K562 (cell line): ENCODE results near the gene MRPS24. TPM values are rescaled to one million over a fixed set of nuclear protein-coding genes. Genes with fewer than 3 reads are reported as not detected.

Experiments used
- ATAC-seq: fragments of 200-7000 bp; cut with Tn5 transposase; 3 replicates; pipeline ENCODE4 v1.9.1; 2020; ENCODE audit warnings: moderate library complexity
- BruUV-seq: library from RNA; stranded (reverse); fragments of 400-500 nt; replicated peaks from 2 replicates; lab custom pipeline; 2021; lab: Mats Ljungman, UMichigan
- CTCF ChIA-PET: fragments of 300-600 bp; formaldehyde crosslinking; extraction: SDS; loops from one replicate; lab custom pipeline; 2021; ENCODE audit warnings: low intra/inter-chr PET ratio; lab: Yijun Ruan, JAX
- POLR2A ChIA-PET: fragments of 300-600, 350-650 bp; sonication (Branson Sonifier 250); formaldehyde crosslinking; extraction: SDS; loops from one replicate; lab custom pipeline; 2021; ENCODE audit warnings: antibody characterized with exemption, inconsistent platforms; lab: Yijun Ruan, JAX
- DNase-seq, 4 experiments: peaks; one replicate each; pipeline versions ENCODE4 v3.0.0 to v3.0.0-alpha.2; 2011 to 2018; ENCODE audit warnings: low spot score in 3 of 4, mixed read lengths in 3 of 4; ENCODE audit errors: extremely low read depth in 1 of 4
- FAIRE-seq: peaks from 2 replicates; lab custom pipeline; 2011; peaks lifted over from hg19 to GRCh38; lab: Jason Lieb, UNC
- H2AFZ ChIP-seq: 2 replicates; pipeline ENCODE4 v1.6.0; 2011; ENCODE audit warnings: low read depth, low read length, control low read depth, inconsistent platforms
- H3K27ac ChIP-seq: fragments of 200-600 bp; 3 replicates; pipeline ENCODE4 v1.8.0; 2011; ENCODE audit warnings: low read depth, mild to moderate bottlenecking, control low read depth, inconsistent platforms, low read length, moderate library complexity, mixed read lengths; ENCODE audit errors: extremely low read depth
- H3K27me3 ChIP-seq, 2 experiments: fragments of 300-600 bp in 1 of 2; 2 replicates in 1 of 2; 3 replicates in 1 of 2; pipeline versions ENCODE4 v1.6.0 to v1.8.0; 2011; ENCODE audit warnings: inconsistent platforms in 2 of 2, low read length in 2 of 2, mild to moderate bottlenecking in 1 of 2, mixed read lengths in 1 of 2, moderate library complexity in 1 of 2; ENCODE audit not compliant: control insufficient read depth in 2 of 2, insufficient read depth in 2 of 2
- H3K36me3 ChIP-seq: fragments of 300-600 bp; 3 replicates; pipeline ENCODE4 v1.8.0; 2011; ENCODE audit warnings: mild to moderate bottlenecking, low read length, inconsistent platforms; ENCODE audit not compliant: control insufficient read depth, insufficient read depth
- H3K4me1 ChIP-seq, 2 experiments: fragments of 200-600 bp in 1 of 2; replicated peaks in 1 of 2; 2 replicates in 1 of 2; 3 replicates in 1 of 2; pipeline versions ENCODE4 v1.5.1 to v1.8.0; 2011; ENCODE audit warnings: inconsistent platforms in 2 of 2, low read length in 2 of 2, mild to moderate bottlenecking in 1 of 2, mixed read lengths in 1 of 2, moderate library complexity in 1 of 2; ENCODE audit not compliant: control insufficient read depth in 2 of 2, insufficient read depth in 2 of 2
- H3K4me2 ChIP-seq: 2 replicates; pipeline ENCODE4 v1.6.1; 2011; ENCODE audit warnings: low read length, control low read depth, inconsistent platforms, mixed read lengths; ENCODE audit not compliant: insufficient read depth
- H3K4me3 ChIP-seq: fragments of 200-600 bp; sonication (generic), shearing (Covaris generic); 2 replicates; pipeline ENCODE4 v1.5.1; 2016; ENCODE audit warnings: control low read depth, inconsistent platforms
- H3K79me2 ChIP-seq: fragments of 200-600 bp; 3 replicates; pipeline ENCODE4 v1.8.0; 2011; ENCODE audit warnings: low read length, inconsistent platforms; ENCODE audit not compliant: control insufficient read depth, insufficient read depth
- H3K9ac ChIP-seq, 2 experiments: 2 replicates each; pipeline versions ENCODE4 v1.6.0 to v1.6.1; 2011; ENCODE audit warnings: low read depth in 2 of 2, low read length in 2 of 2, control low read depth in 1 of 2, inconsistent platforms in 1 of 2, mild to moderate bottlenecking in 1 of 2, mixed read lengths in 1 of 2; ENCODE audit not compliant: insufficient read depth in 1 of 2
- H3K9me1 ChIP-seq: one replicate; pipeline ENCODE4 v1.6.0; 2011; ENCODE audit warnings: inconsistent platforms, mild to moderate bottlenecking, low read length, moderate library complexity; ENCODE audit not compliant: control insufficient read depth, insufficient read depth
- H3K9me3 ChIP-seq: replicated peaks from 2 replicates; pipeline ENCODE4 v1.5.1; 2011; ENCODE audit warnings: low read depth, low read length, inconsistent platforms; ENCODE audit not compliant: control insufficient read depth, insufficient read depth
- H4K20me1 ChIP-seq: replicated peaks from 2 replicates; pipeline ENCODE4 v1.6.1; 2011; ENCODE audit warnings: low read length, inconsistent platforms, mixed read lengths; ENCODE audit not compliant: control insufficient read depth, insufficient read depth
- ADNP ChIP-seq: fragments of 200-800 bp; sonication (Bioruptor generic); IDR thresholded peaks from 2 replicates; pipeline ENCODE4 v1.6.1; 2016; ENCODE audit warnings: missing genetic modification characterization, missing compliant biosample characterization
- CGGBP1 ChIP-seq: fragments of 250-450 bp; sonication (Bioruptor Pico); IDR thresholded peaks from 2 replicates; pipeline ENCODE4 v1.9.0; 2021; ENCODE audit warnings: mild to moderate bottlenecking
- ESRRA ChIP-seq: fragments of 450-650 bp; IDR thresholded peaks from 2 replicates; pipeline ENCODE4 v1.6.1; 2014; ENCODE audit warnings: low read depth, mild to moderate bottlenecking, moderate library complexity, borderline replicate concordance
- RNF2 ChIP-seq: sonication (generic); IDR thresholded peaks from 2 replicates; pipeline ENCODE4 v1.6.1; 2016
- TBP ChIP-seq: optimal IDR thresholded peaks from 2 replicates; pipeline ENCODE3; 2011; ENCODE audit warnings: low read depth, low read length, improper control_type of control experiment
- TRIM24 ChIP-seq, 2 experiments: fragments of 450-650 bp; IDR thresholded peaks; 2 replicates each; pipeline ENCODE4 v1.6.1; 2016
- ZNF445 ChIP-seq: fragments of 250-450 bp; sonication (Bioruptor Pico); IDR thresholded peaks from 2 replicates; pipeline ENCODE4 v1.4.0; 2020; ENCODE audit warnings: low read depth, mild to moderate bottlenecking, moderate library complexity
- in situ Hi-C: fragments of 300-500 bp; cut with MboI; formaldehyde crosslinking; loops from 4 replicates; pipeline ENCODE4 v1.15.0; 2018; ENCODE audit warnings: inconsistent platforms, mixed read lengths
- intact Hi-C: fragments of 100-400 bp; cut with micrococcal nuclease; formaldehyde crosslinking; loops from 2 replicates; pipeline ENCODE4 v1.14.2; 2022
- polyA plus RNA-seq, 8 experiments: library from polyadenylated mRNA; depleted of rRNA in 4 of 8; stranded (reverse) in 5 of 8; unstranded in 3 of 8; fragments of >200 nt; fragmentation: Nextera tagmentation in 2 of 8; fragmentation: Illumina TruSeq in 1 of 8; extraction: Ambion mirVana in 2 of 8; extraction: Trizol in 1 of 8; gene quantifications; 2 replicates each; pipeline versions ENCODE4 v1.2.1 to v1.2.3, GENCODE V29; 2011 to 2014; ENCODE audit warnings: inconsistent platforms in 1 of 8, missing spikeins in 1 of 8
- total RNA-seq, 7 experiments: library from RNA; depleted of rRNA in 6 of 7; stranded (reverse); fragments of >200 nt in 6 of 7; fragmentation: Illumina TruSeq in 2 of 7; extraction: Trizol in 2 of 7; gene quantifications; 2 replicates each; pipeline versions ENCODE4 v1.2.1 to v1.2.3, GENCODE V29; 2011 to 2021; ENCODE audit warnings: low replicate concordance in 1 of 7
- TF ChIP-seq, protein P1 (sequence below): sonication (generic); formaldehyde crosslinking; IDR thresholded peaks from 2 replicates; pipeline ENCODE4 v1.8.0; 2023; ENCODE audit warnings: mild to moderate bottlenecking, missing genetic modification reagents

Gene MRPS24
- total and polyA plus RNA-seq, 9 of the 15 experiments (the other 6 are each of a cell fraction or from before 2014, with no cell fraction given), result 51.4 to 214 (median 169) TPM

DNA sequence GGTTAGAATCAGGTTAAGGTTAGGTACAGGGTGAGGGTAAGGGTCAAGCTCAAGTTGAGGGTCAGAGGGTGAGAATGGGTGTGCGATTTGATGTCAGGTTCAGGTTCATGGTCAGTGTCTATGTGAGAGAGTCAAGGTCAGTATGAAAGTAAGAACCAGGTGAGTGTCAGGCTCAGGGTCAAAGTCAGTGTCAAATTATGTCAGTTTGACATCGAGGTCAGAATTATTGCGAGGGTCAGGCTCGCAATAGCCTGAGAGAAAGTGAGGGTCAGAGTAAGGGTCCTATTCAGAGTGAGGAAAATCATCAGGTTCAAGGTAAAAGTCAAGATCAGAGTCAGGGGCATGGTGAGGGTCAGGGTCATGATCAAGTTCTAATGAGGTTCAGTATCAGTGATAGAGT is 13.0 kb downstream of the MRPS24 start (continued):
- TF ChIP-seq, protein P1, sequence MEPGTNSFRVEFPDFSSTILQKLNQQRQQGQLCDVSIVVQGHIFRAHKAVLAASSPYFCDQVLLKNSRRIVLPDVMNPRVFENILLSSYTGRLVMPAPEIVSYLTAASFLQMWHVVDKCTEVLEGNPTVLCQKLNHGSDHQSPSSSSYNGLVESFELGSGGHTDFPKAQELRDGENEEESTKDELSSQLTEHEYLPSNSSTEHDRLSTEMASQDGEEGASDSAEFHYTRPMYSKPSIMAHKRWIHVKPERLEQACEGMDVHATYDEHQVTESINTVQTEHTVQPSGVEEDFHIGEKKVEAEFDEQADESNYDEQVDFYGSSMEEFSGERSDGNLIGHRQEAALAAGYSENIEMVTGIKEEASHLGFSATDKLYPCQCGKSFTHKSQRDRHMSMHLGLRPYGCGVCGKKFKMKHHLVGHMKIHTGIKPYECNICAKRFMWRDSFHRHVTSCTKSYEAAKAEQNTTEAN (CRISPR knock-in tag), result no peak
- TF ChIP-seq CGGBP1, result no peak
- no peak for TF ChIP-seq RNF2
- no peak for TF ChIP-seq TRIM24 (IDR thresholded peaks at IDR 0.05)
- no peak for TF ChIP-seq ZNF445 (CRISPR knock-in tag)
- TF ChIP-seq TBP, result no peak

DNA sequence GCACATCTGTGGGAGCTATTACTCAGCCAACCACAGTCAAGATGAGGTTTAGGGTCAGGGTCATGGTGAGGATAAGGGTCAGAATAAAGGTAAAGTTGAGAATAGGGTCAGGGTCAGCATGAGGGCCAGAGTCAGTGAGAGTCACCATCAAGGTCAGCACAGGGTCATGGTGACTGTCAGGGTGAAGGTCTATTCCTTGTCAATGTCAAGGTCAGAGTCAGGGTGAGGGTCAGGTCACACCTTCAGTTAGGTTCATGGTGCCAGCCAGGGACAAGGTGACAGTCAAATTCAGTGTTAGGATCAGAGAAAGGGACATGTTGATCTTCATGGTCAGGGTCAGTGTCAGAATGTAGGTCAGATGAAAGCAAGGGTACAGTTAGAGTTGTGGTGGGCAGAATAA is 14.1 kb downstream of the MRPS24 start:
- Histone ChIP-seq H4K20me1 (no peaks in the 10 kb centered on the region), H2AFZ (no peak overlapping the region), H3K36me3 (no peaks in the 10 kb centered on the region), H3K4me1 (no peaks in the 10 kb centered on the region), H3K27me3 (no peaks in the 10 kb centered on the region), H3K9me1 (no peaks in the 10 kb centered on the region), H3K4me2 (no peak overlapping the region), H3K4me3 (no peak overlapping the region), H3K79me2 (no peaks in the 10 kb centered on the region), H3K9ac (no peak overlapping the region), H3K9me3 (no peaks in the 10 kb centered on the region; the same call in 1 of the 2 replicates)
- no peak for ATAC-seq
- ChIA-PET CTCF (no interaction called here), POLR2A (interaction anchor here (1.1 kb wide), 1 partner anchor 11 kb away, joined by 3 read pairs; no protein-coding TSS in a partner anchor)
- no TSS peak for BruUV-seq
- DNase-seq, result no peak
- intact Hi-C loops (no loop called here), in situ Hi-C loops (no loop called here)
- FAIRE-seq, result no peak
- TF ChIP-seq ADNP (tag), result no peak
- TF ChIP-seq ESRRA, result peak; percentile 28; the same call in 1 of the 2 replicates
- TF ChIP-seq, all 486 proteins: peak for 1
- H3K27ac ChIP-seq, result no peak overlapping the region
